Measurements from ENCODE around the gene PTK6.

PTK6 gene

GRCh38 chr20:63545814-63546213, 8.6 kb upstream of the PTK6 start:
- DNase-seq (ENCODE audit: low read depth in 3 of 3, low spot score in 1 of 3) = no peak

- no peak for DNase-seq (ENCODE audit: low read depth in 3 of 3, low spot score in 1 of 3)
Measured at GRCh38 chr20:63544958-63545516, 7.9 kb upstream of the PTK6 start.

- DNase-seq (ENCODE audit: low read depth in 3 of 3, low spot score in 1 of 3) = no peak
Measured at GRCh38 chr20:63544241-63544957, 7.2 kb upstream of the PTK6 start.

GRCh38 chr20:63543733-63544132, 6.6 kb upstream of the PTK6 start:
- DNase-seq (ENCODE audit: low read depth in 3 of 3, low spot score in 1 of 3) = no peak

GRCh38 chr20:63543131-63543530, 6.0 kb upstream of the PTK6 start:
- no peak for DNase-seq (ENCODE audit: low read depth in 3 of 3, low spot score in 1 of 3)

GRCh38 chr20:63542696-63543095, 5.5 kb upstream of the PTK6 start:
- no peak for DNase-seq (ENCODE audit: low read depth in 3 of 3, low spot score in 1 of 3)

GRCh38 chr20:63542031-63542559, 4.9 kb upstream of the PTK6 start:
- DNase-seq (ENCODE audit: low read depth in 3 of 3, low spot score in 1 of 3) = no peak

GRCh38 chr20:63541371-63541770, 4.2 kb upstream of the PTK6 start:
- no peak for DNase-seq (ENCODE audit: low read depth in 3 of 3, low spot score in 1 of 3)

- no peak for DNase-seq (ENCODE audit: low read depth in 3 of 3, low spot score in 1 of 3)
Measured at GRCh38 chr20:63540417-63541186, 3.4 kb upstream of the PTK6 start.

- no peak for DNase-seq (ENCODE audit: low read depth in 3 of 3, low spot score in 1 of 3)
Measured at GRCh38 chr20:63539441-63540370, 2.5 kb upstream of the PTK6 start.

GRCh38 chr20:63539092-63539430, 1.9 kb upstream of the PTK6 start:
- no peak for DNase-seq (ENCODE audit: low read depth in 3 of 3, low spot score in 1 of 3)

- no peak for DNase-seq (ENCODE audit: low read depth in 3 of 3, low spot score in 1 of 3)
Measured at GRCh38 chr20:63538204-63539091, 1.3 kb upstream of the PTK6 start.

GRCh38 chr20:63537525-63538203, 488 bp upstream of the PTK6 start:
- DNase-seq (ENCODE audit: low read depth in 3 of 3, low spot score in 1 of 3) = peak; percentile 83 to 91 (median 86)

- no peak for DNase-seq (ENCODE audit: low read depth in 3 of 3, low spot score in 1 of 3)
Measured at GRCh38 chr20:63536241-63536977, 767 bp downstream of the PTK6 start.

- DNase-seq (ENCODE audit: low read depth in 3 of 3, low spot score in 1 of 3) = no peak
Measured at GRCh38 chr20:63534831-63535651, 2.1 kb downstream of the PTK6 start.

- DNase-seq (ENCODE audit: low read depth in 3 of 3, low spot score in 1 of 3) = no peak
Measured at GRCh38 chr20:63534427-63534830, 2.7 kb downstream of the PTK6 start.

GRCh38 chr20:63533871-63534393, 3.2 kb downstream of the PTK6 start:
- DNase-seq (ENCODE audit: low read depth in 3 of 3, low spot score in 1 of 3) = no peak

- DNase-seq (ENCODE audit: low read depth in 3 of 3, low spot score in 1 of 3) = no peak
Measured at GRCh38 chr20:63533388-63533787, 3.8 kb downstream of the PTK6 start.

Measured in stimulated activated CD4-positive, alpha-beta T cell treated with anti-CD3 and anti-CD28 coated beads, TNF-alpha, amount 100 ng/mL, for 1 hour (primary cell).